Measurements from ENCODE around the gene FAM20C.

DNA sequence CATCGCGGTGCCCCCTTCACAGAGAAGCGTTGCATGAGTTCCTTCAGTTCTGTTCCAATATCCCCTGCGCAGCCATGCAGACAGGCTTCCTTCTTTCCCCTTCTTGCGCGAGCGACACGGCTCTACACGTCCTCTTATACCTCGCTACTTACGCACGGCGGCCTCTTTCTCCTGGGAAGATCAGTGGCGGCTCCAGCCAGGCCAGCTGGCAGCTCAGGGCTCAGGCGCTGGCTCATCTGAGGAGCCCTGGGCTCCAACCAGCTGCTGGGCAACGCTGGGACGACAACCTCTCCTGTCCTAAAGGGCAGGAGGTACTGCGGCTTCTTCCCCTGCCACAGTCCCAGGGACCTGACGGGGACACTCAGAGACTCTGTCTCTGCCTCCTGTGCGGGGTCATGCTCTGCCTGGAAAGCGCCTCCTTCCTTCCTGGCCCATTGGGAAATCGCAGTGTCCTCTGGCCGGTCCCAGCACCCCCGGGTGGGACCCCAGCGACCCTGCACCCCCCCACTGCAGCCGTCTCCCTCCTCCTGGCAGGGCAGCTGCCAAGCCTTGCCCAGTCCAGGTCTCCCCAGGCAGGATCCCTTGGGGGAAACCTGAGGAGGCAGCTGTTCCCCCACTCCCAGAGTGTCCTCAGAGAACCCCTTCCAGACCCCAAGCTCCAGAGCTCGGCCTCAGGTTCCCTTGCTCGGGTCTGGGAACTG lies 5.0 kb upstream of the FAM20C start:
- TF ChIP-seq, protein P1, sequence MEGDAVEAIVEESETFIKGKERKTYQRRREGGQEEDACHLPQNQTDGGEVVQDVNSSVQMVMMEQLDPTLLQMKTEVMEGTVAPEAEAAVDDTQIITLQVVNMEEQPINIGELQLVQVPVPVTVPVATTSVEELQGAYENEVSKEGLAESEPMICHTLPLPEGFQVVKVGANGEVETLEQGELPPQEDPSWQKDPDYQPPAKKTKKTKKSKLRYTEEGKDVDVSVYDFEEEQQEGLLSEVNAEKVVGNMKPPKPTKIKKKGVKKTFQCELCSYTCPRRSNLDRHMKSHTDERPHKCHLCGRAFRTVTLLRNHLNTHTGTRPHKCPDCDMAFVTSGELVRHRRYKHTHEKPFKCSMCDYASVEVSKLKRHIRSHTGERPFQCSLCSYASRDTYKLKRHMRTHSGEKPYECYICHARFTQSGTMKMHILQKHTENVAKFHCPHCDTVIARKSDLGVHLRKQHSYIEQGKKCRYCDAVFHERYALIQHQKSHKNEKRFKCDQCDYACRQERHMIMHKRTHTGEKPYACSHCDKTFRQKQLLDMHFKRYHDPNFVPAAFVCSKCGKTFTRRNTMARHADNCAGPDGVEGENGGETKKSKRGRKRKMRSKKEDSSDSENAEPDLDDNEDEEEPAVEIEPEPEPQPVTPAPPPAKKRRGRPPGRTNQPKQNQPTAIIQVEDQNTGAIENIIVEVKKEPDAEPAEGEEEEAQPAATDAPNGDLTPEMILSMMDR (IDR thresholded peaks at IDR 0.05), result no peak
- TF ChIP-seq POLR2AphosphoS5 (IDR thresholded peaks at IDR 0.05) (no peak), EP300 (IDR thresholded peaks at IDR 0.05) (no peak)
